GM23338 (cell line): ENCODE results near the gene FIGNL1. TPM values are rescaled to one million over a fixed set of nuclear protein-coding genes. Genes with fewer than 3 reads are reported as not detected.

Source experiments
- ATAC-seq: fragments of 200-7000 bp; cut with Tn5 transposase; 3 replicates; pipeline ENCODE4 v1.9.1; 2020
- DNase-seq: peaks from one replicate; pipeline ENCODE4 v3.0.0-alpha.2; 2015; ENCODE audit warnings: low spot score
- H2AFZ ChIP-seq: fragments of 200-600 bp; sonication (generic); 2 replicates; pipeline ENCODE4 v1.8.0; 2016; ENCODE audit warnings: antibody characterized with exemption, mild to moderate bottlenecking, moderate library complexity
- H3F3A ChIP-seq: fragments of 200-600 bp; sonication (generic); replicated peaks from 2 replicates; pipeline ENCODE4 v1.8.0; 2017; ENCODE audit warnings: antibody characterized with exemption, mixed run types, low read depth
- H3K27ac ChIP-seq: fragments of 200-600 bp; sonication (generic); 2 replicates; pipeline ENCODE4 v1.6.1; 2016; ENCODE audit warnings: low read depth
- H3K27me3 ChIP-seq: fragments of 200-600 bp; sonication (generic); 2 replicates; pipeline ENCODE4 v1.8.0; 2016; ENCODE audit warnings: mild to moderate bottlenecking, mixed run types, moderate library complexity; ENCODE audit not compliant: insufficient read depth
- H3K36me3 ChIP-seq: fragments of 200-600 bp; sonication (generic); 2 replicates; pipeline ENCODE4 v1.8.0; 2016; ENCODE audit warnings: mild to moderate bottlenecking; ENCODE audit not compliant: insufficient read depth
- H3K4me1 ChIP-seq: fragments of 200-600 bp; sonication (generic); 2 replicates; pipeline ENCODE4 v1.8.0; 2016; ENCODE audit warnings: mild to moderate bottlenecking, moderate library complexity; ENCODE audit not compliant: insufficient read depth
- H3K4me2 ChIP-seq: fragments of 200-600 bp; sonication (generic); 2 replicates; pipeline ENCODE4 v1.7.1; 2017; ENCODE audit warnings: mixed run types
- H3K4me3 ChIP-seq: fragments of 200-600 bp; sonication (generic); 2 replicates; pipeline ENCODE4 v1.6.1; 2016; ENCODE audit warnings: mixed run types
- H3K79me2 ChIP-seq: fragments of 200-600 bp; sonication (generic); replicated peaks from 2 replicates; pipeline ENCODE4 v1.8.0; 2017; ENCODE audit warnings: mild to moderate bottlenecking; ENCODE audit not compliant: insufficient read depth
- H3K9me2 ChIP-seq: fragments of 200-600 bp; sonication (generic); 2 replicates; pipeline ENCODE4 v1.8.0; 2017; ENCODE audit not compliant: insufficient read depth
- H4K20me1 ChIP-seq: fragments of 200-600 bp; sonication (generic); replicated peaks from 2 replicates; pipeline ENCODE4 v1.8.0; 2017; ENCODE audit warnings: mild to moderate bottlenecking; ENCODE audit not compliant: insufficient read depth
- H3K27ac Mint-ChIP-seq: 2 replicates; pipeline ENCODE4 v1.8.0; 2020; ENCODE audit warnings: inconsistent platforms, mild to moderate bottlenecking, moderate library complexity, mixed read lengths
- H3K27me3 Mint-ChIP-seq: 3 replicates; pipeline ENCODE4 v1.8.0; 2022; ENCODE audit warnings: low read depth, mild to moderate bottlenecking, moderate library complexity, mixed read lengths, inconsistent platforms; ENCODE audit not compliant: insufficient read depth, poor library complexity
- H3K36me3 Mint-ChIP-seq: 3 replicates; pipeline ENCODE4 v1.8.0; 2021; ENCODE audit warnings: low read depth, mild to moderate bottlenecking, inconsistent platforms, moderate library complexity, mixed read lengths
- H3K4me1 Mint-ChIP-seq: 3 replicates; pipeline ENCODE4 v1.8.0; 2020; ENCODE audit warnings: mild to moderate bottlenecking, inconsistent platforms, mixed read lengths
- H3K4me3 Mint-ChIP-seq: 3 replicates; pipeline ENCODE4 v1.8.0; 2021; ENCODE audit warnings: moderate library complexity, mild to moderate bottlenecking, inconsistent platforms, mixed read lengths
- H3K9me3 Mint-ChIP-seq: 3 replicates; pipeline ENCODE4 v1.8.0; 2020; ENCODE audit warnings: moderate library complexity, mild to moderate bottlenecking, inconsistent platforms, mixed read lengths
- CREB1 ChIP-seq: fragments of 250-450 bp; sonication (Bioruptor Pico); IDR thresholded peaks from 2 replicates; pipeline ENCODE4 v1.5.0; 2020; ENCODE audit warnings: low read depth, mild to moderate bottlenecking, moderate library complexity
- EZH2 ChIP-seq: fragments of 200-600 bp; sonication (generic); IDR thresholded peaks from one replicate; pipeline ENCODE4 v1.8.0; 2017; ENCODE audit warnings: antibody characterized with exemption, mild to moderate bottlenecking, low read depth; ENCODE audit not compliant: unreplicated experiment
- JUNB ChIP-seq: IDR thresholded peaks from one replicate; pipeline ENCODE4 v1.6.1; 2016; ENCODE audit warnings: antibody characterized with exemption; ENCODE audit not compliant: unreplicated experiment
- STAT1 ChIP-seq: IDR thresholded peaks from one replicate; pipeline ENCODE4 v1.6.1; 2016; ENCODE audit warnings: antibody characterized with exemption; ENCODE audit not compliant: unreplicated experiment
- ZNF114 ChIP-seq: fragments of 250-450 bp; sonication (Bioruptor Pico); IDR thresholded peaks from 2 replicates; pipeline ENCODE4 v1.5.0; 2020; ENCODE audit warnings: mild to moderate bottlenecking, moderate library complexity
- ZNF331 ChIP-seq: fragments of 250-450 bp; sonication (Bioruptor Pico); IDR thresholded peaks from 2 replicates; pipeline ENCODE4 v1.5.0; 2020; ENCODE audit warnings: low read depth, mild to moderate bottlenecking, moderate library complexity
- ZNF462 ChIP-seq: fragments of 250-450 bp; sonication (Bioruptor Pico); IDR thresholded peaks from 2 replicates; pipeline ENCODE4 v1.5.0; 2020; ENCODE audit warnings: mild to moderate bottlenecking, moderate library complexity
- polyA plus RNA-seq: library from polyadenylated mRNA; unstranded; fragments of >200 nt; fragmentation: Nextera tagmentation; extraction: Ambion mirVana; gene quantifications from 2 replicates; pipeline ENCODE4 v1.2.1, GENCODE V29; 2016
- total RNA-seq: library from RNA; depleted of rRNA; stranded (reverse); fragments of >200 nt; shearing (Covaris generic); gene quantifications from 2 replicates; pipeline ENCODE4 v1.2.3, GENCODE V29; 2014

The FIGNL1 gene
- total and polyA plus RNA-seq, 2 experiments from 2014 or later: 6.6 to 24.9 TPM

GRCh38 chr7:50454968-50455367 lies 4.8 kb upstream of the FIGNL1 start:
- Histone ChIP-seq H2AFZ (peak overlapping the region; percentile 43), H3K4me2 (no peak overlapping the region), H3K79me2 (no peaks in the 10 kb centered on the region), H3K27ac (no peak overlapping the region), H3K27me3 (peaks cover 19% of the 10 kb centered on the region), H3F3A (no peaks in the 10 kb centered on the region), H3K9me2 (peaks cover 4% of the 10 kb centered on the region), H3K4me1 (peaks cover 3% of the 10 kb centered on the region; the same call in 1 of the 2 replicates), H4K20me1 (no peaks in the 10 kb centered on the region), H3K36me3 (no peaks in the 10 kb centered on the region), H3K4me3 (no peak overlapping the region)
- no peak for TF ChIP-seq ZNF462 (CRISPR knock-in tag)
- TF ChIP-seq ZNF114 (CRISPR knock-in tag): no peak
- TF ChIP-seq EZH2: no peak
- TF ChIP-seq JUNB: no peak
- ATAC-seq (no peak), DNase-seq (peak; percentile 11)
- Mint-ChIP-seq H3K27me3 (peaks cover 8% of the 10 kb centered on the region), H3K36me3 (peaks cover 10% of the 10 kb centered on the region; the same call in 2 of the 3 replicates), H3K4me3 (no peak overlapping the region), H3K27ac (no peak overlapping the region), H3K4me1 (peaks cover 2% of the 10 kb centered on the region; the same call in 2 of the 3 replicates), H3K9me3 (peaks cover 18% of the 10 kb centered on the region)

- H3K4me1 Mint-ChIP-seq: peaks cover 10% of the 10 kb centered on the region; the same call in 2 of the 3 replicates
- H3K27ac ChIP-seq: no peak overlapping the region
- H3K4me2 ChIP-seq: peak overlapping the region; percentile 94
- H3F3A ChIP-seq: peaks cover 5% of the 10 kb centered on the region; the same call in 1 of the 2 replicates
- H3K4me1 ChIP-seq: peaks cover 9% of the 10 kb centered on the region
- no peaks in the 10 kb centered on the region; the same call in 1 of the 2 replicates for H3K9me2 ChIP-seq
- H3K36me3 Mint-ChIP-seq: peaks cover 12% of the 10 kb centered on the region
- H3K9me3 Mint-ChIP-seq: no peaks in the 10 kb centered on the region
- H4K20me1 ChIP-seq: no peaks in the 10 kb centered on the region
- peaks cover 19% of the 10 kb centered on the region for H3K27me3 ChIP-seq
- H3K27ac Mint-ChIP-seq: no peak overlapping the region
- H3K79me2 ChIP-seq: no peaks in the 10 kb centered on the region
- peak overlapping the region; percentile 80 for H3K4me3 Mint-ChIP-seq
- H3K27me3 Mint-ChIP-seq: peaks cover 8% of the 10 kb centered on the region
- DNase-seq (peak; percentile 56), ATAC-seq (peak; percentile 61)
- no peaks in the 10 kb centered on the region for H3K36me3 ChIP-seq
- H3K4me3 ChIP-seq: peak overlapping the region; percentile 66
- H2AFZ ChIP-seq: peak overlapping the region; percentile 100
- TF ChIP-seq JUNB (no peak), CREB1 (CRISPR knock-in tag) (no peak), STAT1 (no peak), EZH2 (no peak), ZNF331 (CRISPR knock-in tag) (no peak)
Observed at GRCh38 chr7:50450590-50451032, 461 bp upstream of the FIGNL1 start.
